ENCODE results near the gene HMHB1.

- TF ChIP-seq POLR2AphosphoS5 (IDR thresholded peaks at IDR 0.05; ENCODE audit: low read depth, low read length), result no peak
- TF ChIP-seq POLR2A (IDR thresholded peaks at IDR 0.05; ENCODE audit: low read depth, low read length), result no peak
Observed at GRCh38 chr5:143842920-143843319, 31.0 kb downstream of the HMHB1 start.

Measured in GM12892 (cell line).